Adipose tissue (tissue), 3 donors: ENCODE data around the gene SEMA3B. TPM values are rescaled to one million over a fixed set of nuclear protein-coding genes. Genes with fewer than 3 reads are reported as not detected.
A peak's percentile ranks its signal among the peaks of the same experiment; 100 is the strongest.
"Not testable (repeated sequence)": the region's sequence is repeated elsewhere in the genome, so short reads cannot be mapped to it uniquely, and the experiment has no call there.

Source experiments
- H3K27ac ChIP-seq: one replicate; pipeline ENCODE4 v1.5.1; 2013; ENCODE audit warnings: low read depth, low read length
- WGBS, 3 donors: extraction: QIAGEN DNeasy Blood & Tissue Kit; methylation state at CpG; one replicate each; pipeline ENCODE4 v1.1.7; 2013; 5-methylcytosine and 5-hydroxymethylcytosine counted together
- polyA plus RNA-seq, 3 donors: library from polyadenylated mRNA; stranded (reverse); fragments of 200-250 nt; gene quantifications; one replicate each; pipeline ENCODE4 v1.2.3, GENCODE V29; 2013
- donor health status: healthy with polysubstance abuse.
- donor health status: Bipolar disorder and iron deficiency.
- donor health status: healthy.

The SEMA3B gene
- polyA plus RNA-seq, 3 donors: 17.9 to 29.2 (median 21.1) TPM

- H3K27ac ChIP-seq: no peak overlapping the region
- 72 to 84% (median 81%) methylated on average over 6 of the region's 6 CpGs for WGBS, 3 donors
These were observed 2.9 kb upstream of the SEMA3B start for GRCh38 chr3:50266017-50266416.

DNA sequence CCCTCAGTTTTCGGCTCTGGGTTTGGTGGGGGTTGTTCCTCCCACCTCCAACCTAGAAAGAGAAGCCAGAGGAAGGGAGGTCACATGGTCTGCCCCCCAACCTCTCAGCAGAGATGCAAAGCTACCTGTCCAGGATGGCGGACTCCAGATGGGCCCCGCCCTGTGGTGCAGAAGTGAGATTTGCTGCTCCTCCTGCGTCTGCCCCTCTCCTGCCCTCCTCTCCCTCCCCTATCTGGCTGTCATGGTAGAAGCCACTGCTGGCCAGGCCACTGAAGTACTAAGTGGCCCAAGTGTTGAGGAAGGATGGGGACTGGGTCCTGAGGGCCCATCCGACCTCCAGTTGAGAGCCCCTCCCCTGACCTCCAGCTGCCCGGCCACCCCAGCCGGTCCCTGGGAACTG, 2.1 kb upstream of the SEMA3B start:
- WGBS, 3 donors: 47 to 55% (median 53%) methylated on average over 7 of the region's 7 CpGs
- peak overlapping the region; percentile 29 for H3K27ac ChIP-seq

DNA sequence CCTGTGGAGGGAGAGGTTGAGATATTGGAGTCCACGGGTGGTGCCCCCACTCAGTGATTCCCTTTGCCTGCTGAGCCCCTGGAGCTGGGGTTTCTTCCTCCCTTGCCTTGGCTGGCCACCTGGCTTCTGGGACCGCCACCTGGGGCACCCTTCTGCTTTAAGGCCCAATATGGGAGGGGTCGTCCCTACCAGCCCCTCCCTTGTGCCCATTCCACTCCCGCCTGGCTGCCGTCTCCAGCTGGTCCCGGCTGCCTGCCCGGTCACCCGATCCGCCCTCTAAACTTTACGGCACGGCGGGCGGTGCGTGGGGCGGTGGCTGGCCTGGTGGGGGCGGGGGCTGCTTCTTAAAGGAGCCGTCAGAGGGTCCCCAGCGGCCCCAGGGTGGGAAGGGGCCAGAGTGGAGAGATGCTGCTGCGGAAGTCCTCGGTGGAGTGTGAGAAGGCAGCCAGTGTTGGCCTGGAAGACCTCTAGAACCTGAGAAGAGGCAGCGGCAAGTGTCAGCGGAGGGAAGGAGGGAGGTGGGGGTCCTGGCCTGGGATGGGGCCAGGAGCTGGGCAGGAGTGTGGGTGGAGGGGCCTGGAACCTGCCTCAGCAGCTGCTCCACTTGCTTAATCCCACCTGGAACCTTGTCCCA, 1.6 kb upstream of the SEMA3B start:
- 5 to 13% (median 8%) methylated on average over 21 to 22 of the region's 22 CpGs for WGBS, 3 donors
- H3K27ac ChIP-seq: peak overlapping the region; percentile 29

DNA sequence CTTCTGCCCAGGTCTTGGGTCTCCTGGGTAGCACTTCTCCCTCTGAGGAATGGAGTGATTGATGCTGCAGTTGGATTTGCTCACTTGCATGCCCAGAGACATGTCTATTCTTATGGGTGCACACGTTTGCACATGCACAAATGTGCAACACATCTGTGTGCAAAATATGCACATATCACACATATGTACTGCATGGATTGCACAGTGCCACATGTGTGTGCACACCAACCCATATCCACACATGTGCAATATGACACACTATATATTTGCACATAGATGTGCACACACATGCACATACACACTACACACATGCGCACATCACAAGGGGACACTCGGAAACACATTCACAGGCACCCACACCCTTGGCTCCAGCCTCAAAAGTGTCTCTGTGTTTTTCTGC, 671 bp upstream of the SEMA3B start:
- no peak overlapping the region for H3K27ac ChIP-seq
- 39 to 51% (median 48%) methylated on average over 3 of the region's 3 CpGs for WGBS, 3 donors

GRCh38 chr3:50269460-50269859, 513 bp downstream of the SEMA3B start:
- 25 to 72% (median 49%) methylated on average over 3 to 4 of the region's 4 CpGs for WGBS, 3 donors
- no peak overlapping the region for H3K27ac ChIP-seq

- WGBS, 3 donors: 55 to 77% (median 71%) methylated on average over 8 of the region's 8 CpGs
These were observed 1.0 kb downstream of the SEMA3B start for GRCh38 chr3:50269977-50270413.

DNA sequence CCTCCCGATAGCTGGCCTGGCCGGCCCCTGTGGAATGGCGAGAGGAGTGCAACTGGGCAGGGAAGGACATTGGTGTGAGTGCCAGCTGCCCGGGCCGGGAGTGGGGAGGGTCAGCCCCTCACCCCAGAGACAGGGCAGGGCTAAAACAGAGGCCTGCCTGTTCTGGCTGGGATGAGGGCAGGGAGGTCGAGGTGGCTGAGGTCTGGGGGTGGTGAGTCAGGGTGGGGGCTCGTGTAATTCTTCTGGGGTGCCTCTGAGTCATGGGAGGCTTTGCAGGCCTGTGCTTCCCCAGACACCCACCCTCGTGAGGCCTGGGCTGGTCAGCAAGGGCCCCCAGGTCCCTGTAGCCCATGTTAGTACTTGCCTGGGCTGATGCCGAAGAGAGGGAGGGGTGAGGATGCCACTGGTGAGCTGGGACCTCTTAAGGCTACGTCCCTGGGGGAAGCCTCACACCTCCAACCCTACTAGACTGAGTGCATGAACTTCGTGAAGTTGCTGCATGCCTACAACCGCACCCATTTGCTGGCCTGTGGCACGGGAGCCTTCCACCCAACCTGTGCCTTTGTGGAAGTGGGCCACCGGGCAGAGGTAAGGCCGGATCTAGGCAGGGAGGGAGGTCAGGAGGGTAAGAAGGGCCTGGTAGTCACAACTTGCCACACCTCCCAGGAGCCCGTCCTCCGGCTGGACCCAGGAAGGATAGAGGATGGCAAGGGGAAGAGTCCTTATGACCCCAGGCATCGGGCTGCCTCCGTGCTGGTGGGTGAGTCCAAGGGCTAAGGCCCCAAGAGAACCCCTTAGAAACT, 1.7 kb downstream of the SEMA3B start:
- 65 to 74% (median 73%) methylated on average over 19 of the region's 19 CpGs for WGBS, 3 donors

More at GRCh38 chr3:50269977-50270413, 1.0 kb downstream of the SEMA3B start:
- no peak overlapping the region for H3K27ac ChIP-seq

GRCh38 chr3:50271314-50271936, 2.5 kb downstream of the SEMA3B start:
- no peak overlapping the region for H3K27ac ChIP-seq
- WGBS, 3 donors: 46 to 75% (median 73%) methylated on average over 10 of the region's 10 CpGs

More for the DNA sequence above, 1.7 kb downstream of the SEMA3B start:
- no peak overlapping the region for H3K27ac ChIP-seq

DNA sequence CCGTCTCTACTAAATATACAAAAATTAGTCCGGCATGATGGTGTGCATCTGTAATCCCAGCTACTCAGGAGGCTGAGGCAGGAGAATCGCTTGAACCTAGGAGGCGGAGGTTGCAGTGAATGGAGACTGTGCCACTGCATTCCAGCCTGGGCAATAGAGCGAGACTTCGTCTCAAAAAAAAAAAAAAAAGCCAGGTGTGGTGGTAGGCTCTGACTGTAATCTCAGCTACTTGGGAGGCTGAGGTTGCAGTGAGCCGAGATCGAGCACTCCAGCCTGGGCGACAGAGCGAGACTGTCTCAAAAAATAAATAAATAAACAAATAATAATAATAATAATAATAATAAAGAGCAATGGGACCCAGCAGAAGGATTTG, 3.6 kb downstream of the SEMA3B start:
- H3K27ac ChIP-seq: not testable (repeated sequence)
- 62 to 75% (median 68%) methylated on average over 10 of the region's 10 CpGs for WGBS, 3 donors

DNA sequence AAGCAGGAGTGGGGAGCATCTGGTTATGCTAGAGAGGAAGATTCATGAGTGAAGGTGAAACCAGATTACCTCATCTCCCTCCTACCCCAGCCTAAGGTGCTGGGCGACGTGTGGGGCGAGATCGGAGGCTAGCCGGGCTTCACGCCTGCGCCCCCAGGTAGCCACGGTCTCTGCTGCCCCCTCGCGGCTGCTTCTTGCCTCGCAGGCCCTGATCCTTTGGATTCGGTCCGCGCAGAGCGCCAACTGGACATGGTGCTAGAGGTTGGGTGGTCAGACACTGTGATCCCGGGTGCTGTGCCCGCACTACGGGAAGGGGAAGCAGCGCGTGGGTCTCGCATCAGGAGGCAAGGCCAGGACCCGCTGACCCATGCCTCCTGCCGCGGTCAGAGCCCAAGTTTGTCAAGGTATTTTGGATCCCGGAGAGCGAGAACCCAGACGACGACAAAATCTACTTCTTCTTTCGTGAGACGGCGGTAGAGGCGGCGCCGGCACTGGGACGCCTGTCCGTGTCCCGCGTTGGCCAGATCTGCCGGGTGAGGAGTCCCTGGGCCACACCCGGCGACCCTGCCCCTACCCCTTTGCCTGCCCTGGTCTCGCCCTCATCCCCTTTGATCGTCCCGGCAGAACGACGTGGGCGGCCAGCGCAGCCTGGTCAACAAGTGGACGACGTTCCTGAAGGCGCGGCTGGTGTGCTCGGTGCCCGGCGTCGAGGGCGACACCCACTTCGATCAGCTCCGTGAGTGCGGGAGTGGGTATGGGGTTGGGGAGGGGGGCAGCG, 4.2 kb downstream of the SEMA3B start:
- WGBS, 3 donors: 7 to 16% (median 9%) methylated on average over 60 to 61 of the region's 61 CpGs
- no peak overlapping the region for H3K27ac ChIP-seq

DNA sequence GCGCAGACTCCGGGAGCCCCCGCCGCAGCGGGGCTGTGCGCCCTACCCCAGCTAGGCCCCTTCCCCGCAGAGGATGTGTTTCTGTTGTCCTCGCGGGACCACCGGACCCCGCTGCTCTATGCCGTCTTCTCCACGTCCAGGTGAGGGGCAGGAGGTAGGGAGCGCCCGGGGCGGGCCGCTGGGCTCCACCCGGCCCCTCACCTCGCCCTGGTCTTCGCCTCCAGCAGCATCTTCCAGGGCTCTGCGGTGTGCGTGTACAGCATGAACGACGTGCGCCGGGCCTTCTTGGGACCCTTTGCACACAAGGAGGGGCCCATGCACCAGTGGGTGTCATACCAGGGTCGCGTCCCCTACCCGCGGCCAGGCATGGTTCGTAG, 4.7 kb downstream of the SEMA3B start:
- H3K27ac ChIP-seq: no peak overlapping the region
- WGBS, 3 donors: 48 to 67% (median 58%) methylated on average over 29 to 31 of the region's 31 CpGs

- WGBS, 3 donors: 29 to 49% (median 32%) methylated on average over 26 of the region's 26 CpGs
- H3K27ac ChIP-seq: no peak overlapping the region
These were observed 5.6 kb downstream of the SEMA3B start for GRCh38 chr3:50274371-50275104.

- 33 to 73% (median 42%) methylated on average over 62 to 65 of the region's 65 CpGs for WGBS, 3 donors
These were observed 6.4 kb downstream of the SEMA3B start for GRCh38 chr3:50275141-50275995.

GRCh38 chr3:50275996-50276761, 7.2 kb downstream of the SEMA3B start:
- WGBS, 3 donors: 41 to 72% (median 49%) methylated on average over 74 to 79 of the region's 79 CpGs
- H3K27ac ChIP-seq: no peak overlapping the region

More at GRCh38 chr3:50275141-50275995, 6.4 kb downstream of the SEMA3B start:
- H3K27ac ChIP-seq: no peak overlapping the region

DNA sequence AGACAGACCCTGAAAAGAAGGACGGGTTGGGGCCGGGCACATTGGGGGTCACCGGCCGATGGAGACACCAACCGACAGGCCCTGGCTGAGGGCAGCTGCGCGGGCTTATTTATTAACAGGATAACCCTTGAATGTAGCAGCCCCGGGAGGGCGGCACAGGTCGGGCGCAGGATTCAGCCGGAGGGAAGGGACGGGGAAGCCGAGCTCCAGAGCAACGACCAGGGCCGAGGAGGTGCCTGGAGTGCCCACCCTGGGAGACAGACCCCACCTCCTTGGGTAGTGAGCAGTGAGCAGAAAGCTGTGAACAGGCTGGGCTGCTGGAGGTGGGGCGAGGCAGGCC, 7.8 kb downstream of the SEMA3B start:
- 82 to 85% (median 84%) methylated on average over 17 of the region's 17 CpGs for WGBS, 3 donors
- no peak overlapping the region for H3K27ac ChIP-seq

- 75 to 93% (median 81%) methylated on average over 4 of the region's 4 CpGs for WGBS, 3 donors
- H3K27ac ChIP-seq: no peak overlapping the region
These were observed 9.4 kb downstream of the SEMA3B start for GRCh38 chr3:50278123-50278879.
